Uterus (tissue), 4 donors: Measurements from ENCODE around the gene COL5A2. TPM values are rescaled to one million over a fixed set of nuclear protein-coding genes. Genes with fewer than 3 reads are reported as not detected.

Experiments used
- DNase-seq, 2 donors: peaks; one replicate each; pipeline ENCODE4 v3.0.0-alpha.2; 2019 to 2020
- H3K27ac ChIP-seq, 2 donors: fragments of 200-600 bp; sonication (generic); 1 replicate in 1 of 2; 2 replicates in 1 of 2; pipeline ENCODE4 v1.5.1; 2016 to 2018
- H3K27me3 ChIP-seq, 2 donors: fragments of 200-600 bp; sonication (generic); one replicate each; pipeline ENCODE4 v1.5.1; 2018 to 2019; ENCODE audit warnings: control low read depth in 1 of 2
- H3K36me3 ChIP-seq, 2 donors: fragments of 200-600 bp; sonication (generic); one replicate each; pipeline ENCODE4 v1.5.1; 2019; ENCODE audit warnings: control low read depth in 1 of 2
- H3K4me1 ChIP-seq, 2 donors: fragments of 200-600 bp; sonication (generic); one replicate each; pipeline ENCODE4 v1.5.1; 2018 to 2019; ENCODE audit warnings: control low read depth in 1 of 2
- H3K4me3 ChIP-seq, 2 donors: fragments of 200-600 bp; sonication (generic); 1 replicate in 1 of 2; 2 replicates in 1 of 2; pipeline ENCODE4 v1.5.1; 2018 to 2019; ENCODE audit warnings: mild to moderate bottlenecking in 1 of 2
- H3K9me3 ChIP-seq, 2 donors: fragments of 200-600 bp; sonication (generic); one replicate each; pipeline ENCODE4 v1.5.1; 2019; ENCODE audit warnings: control low read depth in 1 of 2
- POLR2A ChIP-seq, 2 donors: fragments of 450-650 bp; IDR thresholded peaks; one replicate each; pipeline ENCODE4 v1.6.1; 2016; ENCODE audit warnings: antibody characterized with exemption in 2 of 2, mild to moderate bottlenecking in 1 of 2, moderate library complexity in 1 of 2
- intact Hi-C: fragments of 100-400 bp; cut with DNase I; formaldehyde crosslinking; loops from one replicate; pipeline ENCODE4 v1.15.1; 2023; ENCODE audit warnings: low total_unique reads
- total RNA-seq, 4 donors: library from RNA; depleted of rRNA in 3 of 4; stranded (reverse); fragments of >200 nt in 3 of 4; gene quantifications; one replicate each; pipeline versions ENCODE4 v1.1.0 to v1.2.4, GENCODE V29; 2014 to 2023
- TF ChIP-seq, protein P1 (sequence below), 4 experiments: fragments of 200-600 bp in 2 of 4; fragments of 450-650 bp in 2 of 4; sonication (generic) in 2 of 4; IDR thresholded peaks; one replicate each; pipeline ENCODE4 v1.5.1; 2016 to 2019; ENCODE audit warnings: antibody characterized with exemption in 4 of 4, mild to moderate bottlenecking in 2 of 4, moderate library complexity in 1 of 4
- donor health status: DM: yes; HTN: yes; CAD: no.

Gene COL5A2
- total RNA-seq, 4 donors from 2014 or later = 15.0 to 908 (median 33.3) TPM

DNA sequence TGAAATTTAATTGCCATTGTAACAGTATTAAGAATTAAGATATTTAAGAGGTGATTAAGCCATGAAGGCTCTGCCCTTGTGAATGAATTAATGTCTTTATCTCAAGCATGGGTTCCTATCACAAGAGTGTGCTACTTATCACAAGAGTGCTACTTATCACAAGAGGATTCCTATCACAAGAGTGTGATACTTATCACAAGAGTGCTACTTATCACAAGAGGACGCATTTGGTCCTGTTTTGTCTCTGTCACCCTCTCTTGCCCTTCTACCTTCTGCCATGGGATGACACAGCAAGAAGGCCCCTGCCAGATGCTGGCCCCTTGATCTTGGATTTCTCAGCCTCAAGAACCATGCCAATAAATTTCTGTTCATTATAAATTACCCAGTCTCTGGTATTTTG lies 13.2 kb upstream of the COL5A2 start:
- DNase-seq = no peak
- Histone ChIP-seq H3K9me3 (no peaks in the 10 kb centered on the region), H3K4me3 (no peak overlapping the region), H3K27ac (no peak overlapping the region), H3K4me1 (no peaks in the 10 kb centered on the region), H3K27me3 (no peaks in the 10 kb centered on the region), H3K36me3 (no peaks in the 10 kb centered on the region)
- intact Hi-C loops = no loop called here
- TF ChIP-seq, protein P1, sequence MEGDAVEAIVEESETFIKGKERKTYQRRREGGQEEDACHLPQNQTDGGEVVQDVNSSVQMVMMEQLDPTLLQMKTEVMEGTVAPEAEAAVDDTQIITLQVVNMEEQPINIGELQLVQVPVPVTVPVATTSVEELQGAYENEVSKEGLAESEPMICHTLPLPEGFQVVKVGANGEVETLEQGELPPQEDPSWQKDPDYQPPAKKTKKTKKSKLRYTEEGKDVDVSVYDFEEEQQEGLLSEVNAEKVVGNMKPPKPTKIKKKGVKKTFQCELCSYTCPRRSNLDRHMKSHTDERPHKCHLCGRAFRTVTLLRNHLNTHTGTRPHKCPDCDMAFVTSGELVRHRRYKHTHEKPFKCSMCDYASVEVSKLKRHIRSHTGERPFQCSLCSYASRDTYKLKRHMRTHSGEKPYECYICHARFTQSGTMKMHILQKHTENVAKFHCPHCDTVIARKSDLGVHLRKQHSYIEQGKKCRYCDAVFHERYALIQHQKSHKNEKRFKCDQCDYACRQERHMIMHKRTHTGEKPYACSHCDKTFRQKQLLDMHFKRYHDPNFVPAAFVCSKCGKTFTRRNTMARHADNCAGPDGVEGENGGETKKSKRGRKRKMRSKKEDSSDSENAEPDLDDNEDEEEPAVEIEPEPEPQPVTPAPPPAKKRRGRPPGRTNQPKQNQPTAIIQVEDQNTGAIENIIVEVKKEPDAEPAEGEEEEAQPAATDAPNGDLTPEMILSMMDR (IDR thresholded peaks at IDR 0.05) = no peak
- TF ChIP-seq POLR2A (IDR thresholded peaks at IDR 0.05) = no peak

DNA sequence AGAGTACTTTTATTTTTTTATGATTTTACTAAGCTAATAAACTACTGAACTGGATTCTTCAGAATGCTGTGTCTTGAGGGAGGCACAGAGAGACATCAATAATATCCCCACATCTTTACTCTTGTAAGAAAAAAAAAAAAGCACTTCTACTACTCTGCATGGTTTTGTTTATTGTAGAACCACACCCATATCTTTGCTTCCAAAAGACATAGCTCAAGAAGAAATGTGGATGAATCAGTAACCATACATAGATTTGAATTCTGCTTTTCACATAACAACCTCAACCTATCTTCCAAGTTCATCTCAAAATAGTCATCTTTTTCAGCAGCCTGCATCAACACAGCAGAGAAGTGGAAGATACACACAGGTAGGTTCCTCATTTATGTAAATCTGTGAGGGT lies 12.2 kb upstream of the COL5A2 start:
- no peak for DNase-seq
- no peaks in the 10 kb centered on the region for H3K9me3 ChIP-seq
- H3K27me3 ChIP-seq = no peaks in the 10 kb centered on the region
- no peaks in the 10 kb centered on the region for H3K36me3 ChIP-seq
- H3K4me3 ChIP-seq = no peak overlapping the region
- intact Hi-C loops = no loop called here
- no peak overlapping the region for H3K27ac ChIP-seq
- H3K4me1 ChIP-seq = no peaks in the 10 kb centered on the region
- TF ChIP-seq, protein P1 (IDR thresholded peaks at IDR 0.05) = no peak
- no peak for TF ChIP-seq POLR2A (IDR thresholded peaks at IDR 0.05)

DNA sequence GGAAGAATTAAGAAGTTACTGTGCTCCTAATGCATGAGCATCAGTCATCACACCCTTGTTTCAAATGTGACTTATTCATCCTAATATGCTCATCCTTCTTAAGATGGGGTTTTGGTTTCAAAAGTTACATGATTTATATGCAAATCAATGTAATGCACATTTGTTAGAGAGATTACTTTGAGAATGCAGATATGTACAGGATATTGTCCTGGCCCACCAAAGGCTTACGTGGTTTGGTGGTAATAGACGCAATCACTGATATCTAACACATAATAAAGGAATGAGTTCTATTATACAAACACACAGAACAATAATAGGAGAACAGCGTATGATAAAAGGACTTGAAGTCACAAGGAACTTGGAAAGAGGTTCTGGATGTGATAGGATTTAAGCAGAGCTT lies 11.1 kb upstream of the COL5A2 start:
- TF ChIP-seq, protein P1 (IDR thresholded peaks at IDR 0.05) = no peak
- no peak for TF ChIP-seq POLR2A (IDR thresholded peaks at IDR 0.05)
- no peak for DNase-seq
- Histone ChIP-seq H3K4me1 (no peaks in the 10 kb centered on the region), H3K36me3 (no peaks in the 10 kb centered on the region), H3K9me3 (no peaks in the 10 kb centered on the region), H3K4me3 (no peak overlapping the region), H3K27ac (no peak overlapping the region), H3K27me3 (no peaks in the 10 kb centered on the region)
- intact Hi-C loops = no loop called here

DNA sequence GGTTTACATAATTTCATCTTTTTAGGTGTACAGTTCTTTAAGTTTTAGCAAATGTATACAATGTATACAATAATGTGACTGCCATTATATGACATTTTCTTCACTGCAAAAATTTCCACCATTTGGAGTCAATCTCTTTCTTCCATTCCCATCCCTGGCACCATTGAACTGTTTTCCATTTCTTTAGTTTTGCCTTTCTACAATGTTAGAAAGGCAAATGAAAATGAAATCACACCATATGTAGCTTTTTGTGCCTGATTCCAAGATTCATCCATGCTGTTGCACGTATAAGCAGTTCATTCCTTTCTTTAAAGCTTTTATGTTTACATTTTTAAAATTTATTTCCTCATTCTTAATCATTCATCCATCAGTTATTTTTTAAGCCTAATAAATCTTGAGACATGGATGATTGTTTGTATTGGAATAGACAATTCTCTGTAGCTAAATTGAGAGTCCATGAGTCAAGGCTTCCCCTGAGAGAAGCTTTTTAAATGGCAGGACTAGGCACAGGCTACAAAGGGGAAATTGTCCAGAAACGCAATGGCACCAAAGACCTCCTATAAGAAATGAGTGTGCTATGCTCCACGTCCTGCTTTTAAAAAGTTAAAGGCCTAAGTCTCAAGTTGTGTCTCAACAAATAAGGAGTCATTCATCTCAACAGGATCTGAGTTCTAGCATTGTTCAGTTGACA lies 8.7 kb upstream of the COL5A2 start:
- Histone ChIP-seq H3K36me3 (no peaks in the 10 kb centered on the region), H3K27me3 (no peaks in the 10 kb centered on the region), H3K27ac (no peak overlapping the region), H3K9me3 (no peaks in the 10 kb centered on the region), H3K4me3 (no peak overlapping the region), H3K4me1 (no peaks in the 10 kb centered on the region)
- no peak for DNase-seq
- TF ChIP-seq, protein P1 (IDR thresholded peaks at IDR 0.05) = no peak
- TF ChIP-seq POLR2A (IDR thresholded peaks at IDR 0.05) = no peak
- intact Hi-C loops = no loop called here

DNA sequence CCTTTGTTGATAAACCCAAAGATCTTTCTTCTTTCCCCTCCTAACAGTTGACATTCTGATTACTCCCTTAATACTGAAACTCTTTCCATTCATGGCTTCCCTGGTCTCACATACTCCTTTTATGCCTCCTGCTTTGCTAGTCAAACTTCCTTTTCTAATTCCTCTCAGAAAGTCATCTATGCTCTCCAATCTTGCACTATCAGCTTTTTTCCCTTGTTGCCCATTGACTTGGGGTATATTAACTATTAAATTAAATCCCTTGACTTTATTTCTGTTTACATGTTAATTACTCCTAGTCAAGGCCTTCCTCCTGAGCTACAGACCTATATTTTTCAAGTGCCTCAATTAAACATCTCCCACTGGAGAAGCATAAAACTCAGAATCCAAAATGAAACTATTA lies 3.6 kb upstream of the COL5A2 start:
- TF ChIP-seq, protein P1 (IDR thresholded peaks at IDR 0.05) = no peak
- TF ChIP-seq POLR2A (IDR thresholded peaks at IDR 0.05) = no peak
- intact Hi-C loops = no loop called here
- Histone ChIP-seq H3K9me3 (no peaks in the 10 kb centered on the region), H3K27ac (no peak overlapping the region), H3K4me1 (no peaks in the 10 kb centered on the region), H3K4me3 (no peak overlapping the region), H3K27me3 (no peaks in the 10 kb centered on the region), H3K36me3 (no peaks in the 10 kb centered on the region)
- no peak for DNase-seq
